PC-3 (cell line): ENCODE data around the gene PNMA8B. TPM values are rescaled to one million over a fixed set of nuclear protein-coding genes. Genes with fewer than 3 reads are reported as not detected.

Source experiments
- ATAC-seq: fragments of 200-7000 bp; cut with Tn5 transposase; 2 replicates; pipeline ENCODE4 v1.9.1; 2020; ENCODE audit warnings: mild to moderate bottlenecking, moderate library complexity
- BruUV-seq: library from RNA; stranded (reverse); fragments of 400-500 nt; replicated peaks from 2 replicates; lab custom pipeline; 2021; lab: Mats Ljungman, UMichigan
- CTCF ChIA-PET: fragments of 300-600 bp; sonication (Branson Sonifier 250); formaldehyde crosslinking; loops from one replicate; lab custom pipeline; 2022; ENCODE audit warnings: antibody characterized with exemption; lab: Charles Lee
- POLR2A ChIA-PET: fragments of 300-600 bp; sonication (Branson Sonifier 250); formaldehyde crosslinking; loops from one replicate; lab custom pipeline; 2022; ENCODE audit warnings: antibody characterized with exemption; ENCODE audit not compliant: unreplicated experiment; lab: Charles Lee
- DNase-seq: peaks from one replicate; pipeline ENCODE4 v3.0.0-alpha.2; 2015
- H2AFZ ChIP-seq: fragments of 300-600 bp; sonication (generic); 2 replicates; pipeline ENCODE4 v1.6.0; 2016; ENCODE audit warnings: antibody characterized with exemption, low read length
- H3F3A ChIP-seq: fragments of 300-600 bp; sonication (generic); one replicate; pipeline ENCODE4 v1.6.0; 2017; ENCODE audit warnings: antibody characterized with exemption, low read length, control low read depth, mild to moderate bottlenecking; ENCODE audit not compliant: unreplicated experiment
- H3K27ac ChIP-seq: fragments of 300-600 bp; sonication (generic); 2 replicates; pipeline ENCODE4 v1.5.1; 2016; ENCODE audit warnings: mild to moderate bottlenecking, low read length
- H3K27me3 ChIP-seq: fragments of 300-600 bp; sonication (generic); 2 replicates; pipeline ENCODE4 v1.6.1; 2016; ENCODE audit warnings: low read length, mixed read lengths
- H3K36me3 ChIP-seq: fragments of 300-600 bp; sonication (generic); 2 replicates; pipeline ENCODE4 v1.6.1; 2016; ENCODE audit warnings: low read depth, mixed run types, low read length, mixed read lengths
- H3K4me1 ChIP-seq: fragments of 300-600 bp; sonication (generic); 2 replicates; pipeline ENCODE4 v1.5.1; 2016; ENCODE audit warnings: low read length; ENCODE audit not compliant: insufficient read depth
- H3K4me2 ChIP-seq: fragments of 300-600 bp; sonication (generic); 2 replicates; pipeline ENCODE4 v1.6.0; 2016; ENCODE audit warnings: low read length
- H3K4me3 ChIP-seq: fragments of 300-600 bp; sonication (generic); 2 replicates; pipeline ENCODE4 v1.5.1; 2016; ENCODE audit warnings: mild to moderate bottlenecking, low read length, mixed read lengths
- H3K79me2 ChIP-seq: fragments of 300-600 bp; sonication (generic); 2 replicates; pipeline ENCODE4 v1.6.1; 2017; ENCODE audit warnings: low read length, mixed read lengths
- H3K9ac ChIP-seq: fragments of 300-600 bp; sonication (generic); 2 replicates; pipeline ENCODE4 v1.6.0; 2016; ENCODE audit warnings: mild to moderate bottlenecking, low read length
- H3K9me2 ChIP-seq: fragments of 300-600 bp; sonication (generic); replicated peaks from 2 replicates; pipeline ENCODE4 v1.6.1; 2016; ENCODE audit warnings: mixed run types, low read length, mixed read lengths
- H3K9me3 ChIP-seq: fragments of 300-600 bp; sonication (generic); 2 replicates; pipeline ENCODE4 v1.6.1; 2016; ENCODE audit warnings: low read length, mixed read lengths
- H4K20me1 ChIP-seq: fragments of 300-600 bp; sonication (generic); 2 replicates; pipeline ENCODE4 v1.6.1; 2016; ENCODE audit warnings: low read length, mixed read lengths
- EZH2 ChIP-seq: fragments of 300-600 bp; sonication (generic); IDR thresholded peaks from one replicate; pipeline ENCODE4 v1.6.1; 2017; ENCODE audit warnings: antibody characterized with exemption, mild to moderate bottlenecking, low read length; ENCODE audit not compliant: unreplicated experiment
- EZH2phosphoT487 ChIP-seq: fragments of 300-600 bp; sonication (generic); IDR thresholded peaks from 2 replicates; pipeline ENCODE4 v1.6.1; 2018; ENCODE audit warnings: mild to moderate bottlenecking, antibody characterized with exemption, low read length, borderline replicate concordance
- intact Hi-C: fragments of 100-400 bp; cut with micrococcal nuclease; formaldehyde crosslinking; loops from 2 replicates; pipeline ENCODE4 v1.9.0; 2023
- total RNA-seq: library from RNA; depleted of rRNA; stranded (reverse); fragments of >200 nt; gene quantifications from 2 replicates; pipeline ENCODE4 v1.2.3, GENCODE V29; 2014
- TF ChIP-seq, protein P1 (sequence below): fragments of 300-600 bp; sonication (generic); conservative IDR thresholded peaks from 2 replicates; pipeline ENCODE4 v1.5.1; 2017; ENCODE audit warnings: antibody characterized with exemption, low read depth, mild to moderate bottlenecking, low read length

Gene PNMA8B
- total RNA-seq, 1 experiment from 2014 or later: not detected

DNA sequence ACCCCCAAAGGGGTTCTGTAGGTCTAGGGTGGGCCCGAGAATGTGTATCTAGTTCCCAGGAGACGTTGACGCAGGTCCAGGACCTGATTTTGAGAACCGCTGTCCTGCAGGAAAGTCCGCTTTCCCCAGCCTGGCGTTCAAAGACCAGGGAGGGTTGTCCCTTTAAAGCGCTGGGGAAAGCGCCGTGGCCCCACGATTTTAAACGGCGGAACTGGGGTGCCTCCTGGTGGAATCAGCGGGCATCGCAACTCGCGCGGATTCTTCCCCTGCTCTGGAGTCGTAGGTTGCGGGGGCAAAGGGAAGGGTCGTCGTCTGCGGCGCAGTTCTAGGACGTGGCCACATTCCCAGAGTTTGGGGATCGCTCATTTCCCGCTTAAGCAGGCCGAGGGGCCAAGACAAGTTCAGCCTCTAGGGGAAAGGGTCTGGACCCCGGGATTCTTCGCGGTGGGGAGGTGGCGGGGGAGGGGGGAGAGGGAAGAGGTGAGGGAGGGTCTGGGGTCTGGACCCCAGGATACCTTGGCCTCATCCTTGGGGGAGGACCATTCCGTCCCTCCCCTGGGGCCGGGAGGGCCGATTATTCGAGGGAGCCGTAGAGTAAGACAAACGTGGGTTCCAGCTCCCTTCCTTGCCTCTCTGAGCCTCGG is 7.7 kb downstream of the PNMA8B start:
- Histone ChIP-seq H3K4me3 (peak overlapping the region; percentile 52; the same call in 1 of the 2 replicates), H3K9ac (no peak overlapping the region), H4K20me1 (no peaks in the 10 kb centered on the region), H3F3A (no peaks in the 10 kb centered on the region), H3K4me1 (no peaks in the 10 kb centered on the region; the same call in 1 of the 2 replicates), H3K27me3 (no peaks in the 10 kb centered on the region), H3K36me3 (no peaks in the 10 kb centered on the region), H3K27ac (no peak overlapping the region), H3K4me2 (peak overlapping the region; percentile 86), H3K9me3 (no peaks in the 10 kb centered on the region), H3K9me2 (no peaks in the 10 kb centered on the region), H3K79me2 (no peaks in the 10 kb centered on the region), H2AFZ (peak overlapping the region; percentile 61)
- CTCF ChIA-PET: no interaction called here
- peak; percentile 69 for DNase-seq
- POLR2A ChIA-PET: no interaction called here
- ATAC-seq: peak; percentile 84
- intact Hi-C loops: loop anchor here (1.0 kb wide), 1 partner anchor 86 kb away; no protein-coding TSS in a partner anchor
- BruUV-seq: no TSS peak
- TF ChIP-seq EZH2: no peak
- TF ChIP-seq, protein P1, sequence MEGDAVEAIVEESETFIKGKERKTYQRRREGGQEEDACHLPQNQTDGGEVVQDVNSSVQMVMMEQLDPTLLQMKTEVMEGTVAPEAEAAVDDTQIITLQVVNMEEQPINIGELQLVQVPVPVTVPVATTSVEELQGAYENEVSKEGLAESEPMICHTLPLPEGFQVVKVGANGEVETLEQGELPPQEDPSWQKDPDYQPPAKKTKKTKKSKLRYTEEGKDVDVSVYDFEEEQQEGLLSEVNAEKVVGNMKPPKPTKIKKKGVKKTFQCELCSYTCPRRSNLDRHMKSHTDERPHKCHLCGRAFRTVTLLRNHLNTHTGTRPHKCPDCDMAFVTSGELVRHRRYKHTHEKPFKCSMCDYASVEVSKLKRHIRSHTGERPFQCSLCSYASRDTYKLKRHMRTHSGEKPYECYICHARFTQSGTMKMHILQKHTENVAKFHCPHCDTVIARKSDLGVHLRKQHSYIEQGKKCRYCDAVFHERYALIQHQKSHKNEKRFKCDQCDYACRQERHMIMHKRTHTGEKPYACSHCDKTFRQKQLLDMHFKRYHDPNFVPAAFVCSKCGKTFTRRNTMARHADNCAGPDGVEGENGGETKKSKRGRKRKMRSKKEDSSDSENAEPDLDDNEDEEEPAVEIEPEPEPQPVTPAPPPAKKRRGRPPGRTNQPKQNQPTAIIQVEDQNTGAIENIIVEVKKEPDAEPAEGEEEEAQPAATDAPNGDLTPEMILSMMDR: peak; percentile 77

DNA sequence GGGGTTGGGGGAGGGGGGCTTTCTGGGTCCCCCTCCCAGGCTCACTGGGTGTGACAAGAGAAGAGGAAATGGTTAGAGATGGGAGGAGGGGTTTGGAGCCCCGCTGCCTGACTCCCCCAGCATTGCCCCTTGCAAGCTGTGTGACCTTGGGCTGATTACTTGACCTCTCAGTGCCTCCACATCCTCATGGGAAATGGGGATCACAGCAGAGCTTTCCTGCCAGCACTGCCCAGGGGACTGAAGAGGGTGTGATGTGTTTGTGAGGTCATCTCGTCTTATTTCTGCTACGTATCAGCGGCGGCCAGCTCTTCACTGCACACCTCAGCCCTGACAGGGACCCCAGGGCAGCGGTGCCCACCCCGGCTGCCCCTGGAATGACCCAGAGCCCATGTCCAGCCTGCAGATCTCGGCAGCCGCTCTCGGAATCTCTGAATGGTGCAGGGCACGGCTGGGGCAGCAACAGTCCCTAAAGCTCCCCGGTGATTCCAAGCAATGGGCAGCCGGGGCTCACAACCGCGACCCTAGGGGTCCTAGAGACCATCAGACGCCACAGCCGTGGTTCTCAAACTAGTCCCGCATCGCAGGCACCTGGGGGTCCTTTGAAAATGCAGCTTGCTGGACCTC is 8.4 kb downstream of the PNMA8B start:
- intact Hi-C loops: loop anchor here (1.0 kb wide), 1 partner anchor 85 kb away; no protein-coding TSS in a partner anchor

More for the DNA sequence above, 8.4 kb downstream of the PNMA8B start:
- Histone ChIP-seq H2AFZ (peak overlapping the region; percentile 61), H3K9ac (no peak overlapping the region), H3K36me3 (no peaks in the 10 kb centered on the region), H3K27me3 (no peaks in the 10 kb centered on the region), H3K4me1 (no peaks in the 10 kb centered on the region; the same call in 1 of the 2 replicates), H3K9me3 (no peaks in the 10 kb centered on the region), H3F3A (no peaks in the 10 kb centered on the region), H3K79me2 (no peaks in the 10 kb centered on the region), H3K4me2 (peak overlapping the region; percentile 86), H3K4me3 (peak overlapping the region; percentile 52; the same call in 1 of the 2 replicates), H3K27ac (no peak overlapping the region), H3K9me2 (no peaks in the 10 kb centered on the region), H4K20me1 (no peaks in the 10 kb centered on the region)
- ChIA-PET POLR2A (no interaction called here), CTCF (interaction anchor here (0.5 kb wide), 1 partner anchor 568 kb away, joined by 3 read pairs; no protein-coding TSS in a partner anchor)
- ATAC-seq (peak; percentile 13; the same call in 1 of the 2 replicates), DNase-seq (no peak)
- no peak for TF ChIP-seq EZH2
- no peak for TF ChIP-seq EZH2phosphoT487
- TF ChIP-seq, protein P1: no peak
- no TSS peak for BruUV-seq
